ENCODE measurements around the gene CUX1.

Gene CUX1

GRCh38 chr7:102186306-102186705 is 368.9 kb downstream of the CUX1 start:
- DNase-seq (ENCODE audit: low read depth in 2 of 2): peak in 1 of 2 donors; percentile 18
- TF ChIP-seq, protein P1, sequence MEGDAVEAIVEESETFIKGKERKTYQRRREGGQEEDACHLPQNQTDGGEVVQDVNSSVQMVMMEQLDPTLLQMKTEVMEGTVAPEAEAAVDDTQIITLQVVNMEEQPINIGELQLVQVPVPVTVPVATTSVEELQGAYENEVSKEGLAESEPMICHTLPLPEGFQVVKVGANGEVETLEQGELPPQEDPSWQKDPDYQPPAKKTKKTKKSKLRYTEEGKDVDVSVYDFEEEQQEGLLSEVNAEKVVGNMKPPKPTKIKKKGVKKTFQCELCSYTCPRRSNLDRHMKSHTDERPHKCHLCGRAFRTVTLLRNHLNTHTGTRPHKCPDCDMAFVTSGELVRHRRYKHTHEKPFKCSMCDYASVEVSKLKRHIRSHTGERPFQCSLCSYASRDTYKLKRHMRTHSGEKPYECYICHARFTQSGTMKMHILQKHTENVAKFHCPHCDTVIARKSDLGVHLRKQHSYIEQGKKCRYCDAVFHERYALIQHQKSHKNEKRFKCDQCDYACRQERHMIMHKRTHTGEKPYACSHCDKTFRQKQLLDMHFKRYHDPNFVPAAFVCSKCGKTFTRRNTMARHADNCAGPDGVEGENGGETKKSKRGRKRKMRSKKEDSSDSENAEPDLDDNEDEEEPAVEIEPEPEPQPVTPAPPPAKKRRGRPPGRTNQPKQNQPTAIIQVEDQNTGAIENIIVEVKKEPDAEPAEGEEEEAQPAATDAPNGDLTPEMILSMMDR (IDR thresholded peaks at IDR 0.05; ENCODE audit: low read depth, low read length): no peak
- no peak overlapping the region for H3K4me3 ChIP-seq (replicated peaks in 1 of 2; ENCODE audit: low read depth in 2 of 2, low read length in 2 of 2)

DNA sequence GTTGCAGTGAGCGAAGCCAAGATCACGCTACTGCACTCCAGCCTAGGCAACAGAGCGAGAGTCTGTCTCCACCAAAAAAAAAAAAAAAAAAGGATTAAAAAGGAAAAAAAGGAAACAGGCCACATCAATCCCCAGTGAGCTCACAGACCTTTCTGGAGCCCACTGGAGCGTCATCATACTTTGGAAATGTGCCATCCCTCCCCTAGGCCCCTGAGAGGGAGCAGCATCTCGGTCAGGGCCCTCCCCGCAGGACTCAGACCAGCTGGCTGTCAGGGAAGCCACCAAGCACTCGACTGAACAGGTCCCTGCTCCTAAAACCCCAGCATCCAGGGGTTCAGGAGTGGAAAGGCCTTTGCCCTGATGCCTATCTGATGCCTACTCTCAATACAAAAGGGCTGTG is 371.3 kb downstream of the CUX1 start:
- peak in 1 of 2 donors; percentile 4 for DNase-seq (ENCODE audit: low read depth in 2 of 2)

DNA sequence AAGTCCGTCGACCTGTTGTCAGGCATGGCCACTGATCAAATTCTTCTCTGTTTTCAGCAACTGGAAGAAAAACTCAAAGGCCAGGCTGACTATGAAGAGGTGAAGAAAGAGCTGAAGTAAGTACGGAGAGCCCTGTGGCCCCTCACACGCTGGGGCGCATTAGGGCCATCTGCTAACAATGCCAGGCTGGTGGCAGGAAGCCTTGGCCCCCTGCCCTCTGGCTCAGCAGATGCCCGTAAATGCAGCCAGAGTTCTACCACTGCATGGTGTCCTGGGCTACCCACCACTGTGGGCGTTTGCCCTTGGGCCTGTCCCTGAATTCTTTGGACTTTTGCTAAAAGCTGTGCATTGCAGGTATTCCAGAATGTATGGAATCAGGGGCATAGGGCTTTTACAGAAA is 372.3 kb downstream of the CUX1 start:
- DNase-seq (ENCODE audit: low read depth in 2 of 2): no peak
- no peak overlapping the region for H3K4me3 ChIP-seq (replicated peaks in 1 of 2; ENCODE audit: low read depth in 2 of 2, low read length in 2 of 2)
- TF ChIP-seq, protein P1 (IDR thresholded peaks at IDR 0.05; ENCODE audit: low read depth, low read length): no peak

More for the DNA sequence above, 371.3 kb downstream of the CUX1 start:
- H3K4me3 ChIP-seq (replicated peaks in 1 of 2; ENCODE audit: low read depth in 2 of 2, low read length in 2 of 2): no peak overlapping the region
- TF ChIP-seq, protein P1 (IDR thresholded peaks at IDR 0.05; ENCODE audit: low read depth, low read length): no peak

DNA sequence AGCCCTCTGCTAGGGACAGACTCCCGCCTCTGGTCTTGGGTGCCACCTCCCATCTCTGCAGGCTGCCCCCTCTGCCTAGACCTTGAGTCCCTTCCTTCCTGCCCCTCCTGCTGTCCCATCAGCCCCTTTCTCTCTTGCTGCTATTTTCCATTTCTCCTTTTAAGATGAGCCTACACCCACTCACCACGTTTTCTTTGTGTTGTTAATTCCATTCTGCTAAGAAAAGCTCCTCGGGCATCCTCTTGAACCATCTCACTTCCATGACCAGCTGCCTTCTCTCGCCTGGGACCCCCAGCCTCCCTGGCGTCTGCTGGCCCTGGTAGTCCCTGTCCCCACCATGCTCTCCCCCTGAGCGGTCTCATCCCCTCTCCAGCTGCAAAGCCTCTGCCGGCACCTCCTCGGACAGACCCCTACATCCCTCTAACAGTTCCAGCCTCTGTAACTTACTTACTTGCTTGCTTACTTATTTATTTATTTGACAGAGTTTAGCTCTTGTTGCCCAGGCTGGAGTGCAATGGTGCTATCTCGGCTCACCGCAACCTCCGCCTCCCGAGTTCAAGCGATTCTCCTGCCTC is 373.4 kb downstream of the CUX1 start:
- no peak for DNase-seq (ENCODE audit: low read depth in 2 of 2)
- TF ChIP-seq, protein P1 (IDR thresholded peaks at IDR 0.05; ENCODE audit: low read depth, low read length): no peak
- H3K4me3 ChIP-seq (replicated peaks in 1 of 2; ENCODE audit: low read depth in 2 of 2, low read length in 2 of 2): no peak overlapping the region

- TF ChIP-seq, protein P1 (IDR thresholded peaks at IDR 0.05; ENCODE audit: low read depth, low read length): no peak
- no peak for DNase-seq (ENCODE audit: low read depth in 2 of 2)
- no peak overlapping the region for H3K4me3 ChIP-seq (replicated peaks in 1 of 2; ENCODE audit: low read depth in 2 of 2, low read length in 2 of 2)
These were observed 374.3 kb downstream of the CUX1 start for GRCh38 chr7:102191556-102192379.

DNA sequence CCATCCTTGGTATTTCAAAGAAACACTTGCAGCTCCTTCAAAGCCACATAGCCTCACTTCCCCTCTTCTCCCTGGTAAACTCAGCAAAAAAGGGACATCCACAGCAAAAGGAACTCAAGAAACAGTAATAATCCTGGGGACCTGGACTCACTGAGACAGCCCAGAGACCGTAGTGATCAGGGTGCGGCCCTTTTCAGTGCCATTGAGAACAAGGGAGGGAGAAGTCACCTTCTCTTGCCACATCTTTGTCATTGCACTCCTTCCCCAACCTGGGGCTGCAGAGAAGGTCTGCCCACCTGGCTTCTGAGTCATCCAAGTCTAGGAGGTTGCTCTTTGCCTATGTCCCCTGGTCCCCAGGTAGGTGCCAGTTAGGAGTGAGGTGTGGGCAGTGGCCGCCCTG is 375.4 kb downstream of the CUX1 start:
- TF ChIP-seq, protein P1 (IDR thresholded peaks at IDR 0.05; ENCODE audit: low read depth, low read length): no peak

More for the DNA sequence above, 375.4 kb downstream of the CUX1 start:
- no peak overlapping the region for H3K4me3 ChIP-seq (replicated peaks in 1 of 2; ENCODE audit: low read depth in 2 of 2, low read length in 2 of 2)
- no peak for DNase-seq (ENCODE audit: low read depth in 2 of 2)

Data from cardiac fibroblast (primary cell).